OCI-LY1 (cell line): ENCODE measurements around the gene RBP3.

ENCODE experiments used
- H2AFZ ChIP-seq: fragments of 200-600 bp; sonication (generic), shearing (Covaris generic); 2 replicates; pipeline ENCODE4 v1.6.0; 2014; ENCODE audit warnings: antibody characterized with exemption, mild to moderate bottlenecking, low read length
- H3F3A ChIP-seq: fragments of 200-600 bp; sonication (generic), shearing (Covaris generic); 2 replicates; pipeline ENCODE4 v1.6.0; 2014; ENCODE audit warnings: mild to moderate bottlenecking, antibody characterized with exemption, low read length, moderate library complexity; ENCODE audit not compliant: insufficient read depth
- H3K27ac ChIP-seq: fragments of 200-600 bp; sonication (generic); 2 replicates; pipeline ENCODE4 v1.5.1; 2014; ENCODE audit warnings: low read length, mixed run types, mild to moderate bottlenecking, low read depth; ENCODE audit not compliant: poor library complexity, severe bottlenecking
- H3K27me3 ChIP-seq: fragments of 200-600 bp; sonication (generic); 2 replicates; pipeline ENCODE4 v1.6.0; 2014; ENCODE audit warnings: antibody characterized with exemption, mild to moderate bottlenecking, low read length, moderate library complexity; ENCODE audit not compliant: insufficient read depth
- H3K36me3 ChIP-seq: fragments of 200-600 bp; sonication (generic); 2 replicates; pipeline ENCODE4 v1.6.1; 2014; ENCODE audit warnings: mild to moderate bottlenecking, antibody characterized with exemption, low read length, moderate library complexity, mixed read lengths; ENCODE audit not compliant: insufficient read depth
- H3K4me1 ChIP-seq: fragments of 200-600 bp; sonication (generic); 2 replicates; pipeline ENCODE4 v1.5.1; 2014; ENCODE audit warnings: mild to moderate bottlenecking, low read length, moderate library complexity; ENCODE audit not compliant: insufficient read depth, severe bottlenecking
- H3K4me2 ChIP-seq: fragments of 200-600 bp; sonication (generic), shearing (Covaris generic); 2 replicates; pipeline ENCODE4 v1.6.1; 2014; ENCODE audit warnings: low read length
- H3K4me3 ChIP-seq: fragments of 200-600 bp; sonication (generic); 2 replicates; pipeline ENCODE4 v1.5.1; 2014; ENCODE audit warnings: low read length, low read depth, mild to moderate bottlenecking, mixed read lengths; ENCODE audit not compliant: poor library complexity, severe bottlenecking
- H3K79me2 ChIP-seq: fragments of 200-600 bp; shearing (Covaris generic); 2 replicates; pipeline ENCODE4 v1.6.1; 2016; ENCODE audit warnings: mixed run types, low read length, mixed read lengths; ENCODE audit not compliant: insufficient read depth
- H3K9ac ChIP-seq: fragments of 200-600 bp; sonication (generic), shearing (Covaris generic); 2 replicates; pipeline ENCODE4 v1.6.1; 2014; ENCODE audit warnings: mild to moderate bottlenecking, low read length, mixed read lengths
- H3K9me2 ChIP-seq: fragments of 200-600 bp; sonication (generic), shearing (Covaris generic); 2 replicates; pipeline ENCODE4 v1.6.1; 2014; ENCODE audit warnings: low read depth, mild to moderate bottlenecking, low read length, mixed read lengths
- H3K9me3 ChIP-seq: fragments of 200-600 bp; shearing (Covaris generic); 2 replicates; pipeline ENCODE4 v1.6.1; 2014; ENCODE audit warnings: low read length, mixed read lengths
- H4K20me1 ChIP-seq: fragments of 200-600 bp; sonication (generic), shearing (Covaris generic); 2 replicates; pipeline ENCODE4 v1.6.0; 2016; ENCODE audit warnings: mild to moderate bottlenecking, low read length; ENCODE audit not compliant: insufficient read depth
- EZH2 ChIP-seq: fragments of 200-600 bp; sonication (generic), shearing (Covaris generic); IDR thresholded peaks from 2 replicates; pipeline ENCODE4 v1.8.0; 2017; ENCODE audit warnings: borderline replicate concordance, mixed run types, mild to moderate bottlenecking, antibody characterized with exemption, low read length, moderate library complexity, mixed read lengths
- TF ChIP-seq, protein P1 (sequence below): fragments of 200-600 bp; sonication (generic), shearing (Covaris generic); IDR thresholded peaks from 2 replicates; pipeline ENCODE4 v1.5.1; 2017; ENCODE audit warnings: mild to moderate bottlenecking, antibody characterized with exemption, low read length, moderate library complexity, mixed read lengths

The RBP3 gene

DNA sequence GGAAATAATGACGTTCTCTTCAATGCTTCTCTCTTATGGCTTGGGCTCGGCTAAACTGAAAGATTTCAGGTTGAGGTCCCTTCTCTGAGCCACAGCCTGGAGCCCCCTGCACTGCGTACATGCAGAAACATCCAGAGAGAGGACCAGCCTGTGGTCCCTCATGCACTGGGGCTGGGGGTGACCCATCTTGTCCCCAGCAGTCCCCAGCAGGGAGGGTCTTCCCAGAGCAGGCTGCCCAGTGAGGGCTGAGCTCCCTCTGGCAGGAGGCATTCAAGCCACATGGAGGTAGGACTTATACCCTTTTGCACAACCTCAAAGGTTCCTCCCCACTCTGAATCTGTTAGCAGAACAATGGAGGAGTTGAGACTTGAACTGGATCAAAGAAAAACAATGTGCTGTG is 40.8 kb upstream of the RBP3 start:
- Histone ChIP-seq H3K4me1 (peaks cover 4% of the 10 kb centered on the region), H3K4me3 (no peak overlapping the region), H4K20me1 (no peaks in the 10 kb centered on the region), H3K9me3 (no peaks in the 10 kb centered on the region), H3K9ac (no peak overlapping the region), H2AFZ (no peak overlapping the region), H3K9me2 (no peaks in the 10 kb centered on the region), H3K27me3 (no peaks in the 10 kb centered on the region), H3K79me2 (no peaks in the 10 kb centered on the region), H3K27ac (no peak overlapping the region), H3K4me2 (no peak overlapping the region), H3F3A (no peaks in the 10 kb centered on the region), H3K36me3 (no peaks in the 10 kb centered on the region)
- no peak for TF ChIP-seq EZH2
- TF ChIP-seq, protein P1, sequence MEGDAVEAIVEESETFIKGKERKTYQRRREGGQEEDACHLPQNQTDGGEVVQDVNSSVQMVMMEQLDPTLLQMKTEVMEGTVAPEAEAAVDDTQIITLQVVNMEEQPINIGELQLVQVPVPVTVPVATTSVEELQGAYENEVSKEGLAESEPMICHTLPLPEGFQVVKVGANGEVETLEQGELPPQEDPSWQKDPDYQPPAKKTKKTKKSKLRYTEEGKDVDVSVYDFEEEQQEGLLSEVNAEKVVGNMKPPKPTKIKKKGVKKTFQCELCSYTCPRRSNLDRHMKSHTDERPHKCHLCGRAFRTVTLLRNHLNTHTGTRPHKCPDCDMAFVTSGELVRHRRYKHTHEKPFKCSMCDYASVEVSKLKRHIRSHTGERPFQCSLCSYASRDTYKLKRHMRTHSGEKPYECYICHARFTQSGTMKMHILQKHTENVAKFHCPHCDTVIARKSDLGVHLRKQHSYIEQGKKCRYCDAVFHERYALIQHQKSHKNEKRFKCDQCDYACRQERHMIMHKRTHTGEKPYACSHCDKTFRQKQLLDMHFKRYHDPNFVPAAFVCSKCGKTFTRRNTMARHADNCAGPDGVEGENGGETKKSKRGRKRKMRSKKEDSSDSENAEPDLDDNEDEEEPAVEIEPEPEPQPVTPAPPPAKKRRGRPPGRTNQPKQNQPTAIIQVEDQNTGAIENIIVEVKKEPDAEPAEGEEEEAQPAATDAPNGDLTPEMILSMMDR: no peak

GRCh38 chr10:47308775-47309174 is 39.4 kb upstream of the RBP3 start:
- no peaks in the 10 kb centered on the region for H4K20me1 ChIP-seq
- no peak overlapping the region for H3K4me2 ChIP-seq
- H3F3A ChIP-seq: no peaks in the 10 kb centered on the region
- H2AFZ ChIP-seq: no peak overlapping the region
- H3K27me3 ChIP-seq: no peaks in the 10 kb centered on the region
- no peak overlapping the region for H3K9ac ChIP-seq
- H3K36me3 ChIP-seq: no peaks in the 10 kb centered on the region
- H3K4me1 ChIP-seq: peaks cover 4% of the 10 kb centered on the region
- no peak overlapping the region for H3K4me3 ChIP-seq
- no peaks in the 10 kb centered on the region for H3K9me2 ChIP-seq
- TF ChIP-seq EZH2: no peak
- TF ChIP-seq, protein P1: no peak
- no peak overlapping the region for H3K27ac ChIP-seq
- H3K79me2 ChIP-seq: no peaks in the 10 kb centered on the region
- no peaks in the 10 kb centered on the region for H3K9me3 ChIP-seq

DNA sequence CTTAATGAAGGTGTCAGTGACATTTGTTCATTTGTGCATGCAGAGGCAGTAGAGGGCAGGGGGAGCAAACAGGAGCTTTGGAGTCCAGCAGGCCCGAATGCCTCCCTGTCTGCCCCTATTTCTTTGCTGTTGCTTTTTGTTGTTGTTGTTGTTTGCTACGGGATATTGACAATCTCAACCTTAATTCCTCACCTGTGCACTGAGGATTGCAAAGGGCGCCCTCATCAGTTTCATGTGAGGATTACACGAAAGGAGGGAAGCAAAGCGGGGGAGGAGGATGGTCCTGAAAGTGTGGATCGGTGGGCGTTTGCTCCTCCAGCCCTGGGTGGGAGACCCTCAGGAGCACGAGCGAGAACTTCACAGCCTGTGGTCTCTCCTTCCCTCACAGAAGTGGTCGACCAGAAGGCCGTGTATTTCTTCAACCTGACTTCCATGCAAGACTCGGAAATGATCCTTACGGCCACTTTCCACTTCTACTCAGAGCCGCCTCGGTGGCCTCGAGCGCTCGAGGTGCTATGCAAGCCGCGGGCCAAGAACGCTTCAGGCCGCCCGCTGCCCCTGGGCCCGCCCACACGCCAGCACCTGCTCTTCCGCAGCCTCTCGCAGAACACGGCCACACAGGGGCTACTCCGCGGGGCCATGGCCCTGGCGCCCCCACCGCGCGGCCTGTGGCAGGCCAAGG is 38.6 kb upstream of the RBP3 start:
- H3K36me3 ChIP-seq: no peaks in the 10 kb centered on the region
- H3K79me2 ChIP-seq: no peaks in the 10 kb centered on the region
- no peaks in the 10 kb centered on the region for H3F3A ChIP-seq
- no peak overlapping the region for H3K4me3 ChIP-seq
- H3K4me2 ChIP-seq: no peak overlapping the region
- H4K20me1 ChIP-seq: no peaks in the 10 kb centered on the region
- no peak overlapping the region for H2AFZ ChIP-seq
- no peak overlapping the region for H3K9ac ChIP-seq
- H3K27me3 ChIP-seq: no peaks in the 10 kb centered on the region
- no peaks in the 10 kb centered on the region for H3K9me3 ChIP-seq
- H3K9me2 ChIP-seq: no peaks in the 10 kb centered on the region
- TF ChIP-seq, protein P1: peak; percentile 49
- TF ChIP-seq EZH2: no peak
- peaks cover 4% of the 10 kb centered on the region for H3K4me1 ChIP-seq
- H3K27ac ChIP-seq: no peak overlapping the region
